Dermis microvascular lymphatic vessel endothelial cell (primary cell): ENCODE results near the gene ROPN1. TPM values are rescaled to one million over a fixed set of nuclear protein-coding genes. Genes with fewer than 3 reads are reported as not detected.
A peak's percentile ranks its signal among the peaks of the same experiment; 100 is the strongest.
"Not testable (repeated sequence)": the region's sequence is repeated elsewhere in the genome, so short reads cannot be mapped to it uniquely, and the experiment has no call there.

Source experiments
- DNase-seq, 2 donors: peaks; one replicate each; pipeline versions ENCODE4 v3.0.0 to v3.0.0-alpha.2; 2010; ENCODE audit warnings: low read depth in 2 of 2
- total RNA-seq: library from RNA; depleted of rRNA; stranded (reverse); fragments of >200 nt; gene quantifications from 2 replicates; pipeline ENCODE4 v1.2.1, GENCODE V29; 2014

Gene ROPN1
- total RNA-seq, 1 donor from 2014 or later = not detected

DNA sequence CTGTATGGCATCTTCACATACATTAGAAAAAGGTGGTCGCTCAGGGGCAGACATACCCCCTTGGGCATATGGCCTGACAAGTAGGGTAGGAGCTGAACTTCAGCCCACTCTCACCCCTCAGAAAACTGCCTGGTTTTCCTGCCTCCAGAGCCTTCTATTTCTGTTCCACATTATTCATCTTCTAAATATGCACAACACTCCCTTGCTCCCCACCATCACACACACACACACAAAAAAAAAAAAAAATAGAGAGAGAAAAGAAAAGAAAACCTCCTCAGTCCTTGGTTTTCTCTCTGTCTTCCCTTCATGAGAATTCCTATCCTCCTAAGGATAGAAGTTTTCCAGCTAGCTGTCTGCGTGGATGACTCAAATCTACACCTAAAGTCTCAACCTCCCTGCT, 5.6 kb upstream of the ROPN1 start:
- no peak for DNase-seq

DNA sequence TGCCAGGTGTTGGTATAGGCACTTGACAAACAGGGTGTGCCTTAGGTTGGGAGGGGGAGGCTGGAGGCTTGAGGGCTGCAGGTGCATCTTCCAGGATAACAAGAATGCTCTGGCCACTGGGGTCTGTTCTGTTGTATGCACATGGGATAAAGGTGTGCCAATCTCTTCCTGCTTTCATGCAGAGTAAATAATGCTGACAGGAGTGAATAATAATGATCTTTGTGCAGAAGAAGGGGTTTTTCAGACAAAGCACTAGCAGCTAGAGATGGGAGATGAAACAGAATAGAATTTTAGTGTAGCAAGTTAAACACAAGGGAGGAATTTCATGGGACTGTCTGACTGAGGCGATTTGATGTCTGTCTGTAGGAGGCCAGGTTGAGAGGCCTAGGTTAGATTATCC, 1.9 kb upstream of the ROPN1 start:
- no peak for DNase-seq

DNA sequence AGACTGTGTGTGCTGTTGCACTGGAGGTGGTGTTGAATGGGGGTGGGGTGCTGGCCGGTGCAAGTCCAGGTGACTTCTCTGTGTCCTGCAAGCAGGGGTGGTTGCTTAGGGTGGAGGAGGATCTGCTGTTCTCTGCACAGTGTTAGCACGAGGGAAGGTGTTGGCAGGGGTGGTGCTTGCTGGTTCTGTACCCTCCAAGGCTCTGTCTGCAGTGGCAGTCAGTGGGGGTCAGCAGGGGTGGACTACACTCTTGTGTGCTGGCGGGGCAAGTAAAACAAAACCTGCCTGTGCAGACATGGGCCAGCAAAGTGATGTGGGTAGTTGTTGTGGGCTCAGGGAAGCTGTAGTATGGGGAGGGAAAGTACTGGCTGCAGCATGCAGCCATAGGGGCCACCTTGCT, 5.5 kb downstream of the ROPN1 start:
- no peak for DNase-seq

DNA sequence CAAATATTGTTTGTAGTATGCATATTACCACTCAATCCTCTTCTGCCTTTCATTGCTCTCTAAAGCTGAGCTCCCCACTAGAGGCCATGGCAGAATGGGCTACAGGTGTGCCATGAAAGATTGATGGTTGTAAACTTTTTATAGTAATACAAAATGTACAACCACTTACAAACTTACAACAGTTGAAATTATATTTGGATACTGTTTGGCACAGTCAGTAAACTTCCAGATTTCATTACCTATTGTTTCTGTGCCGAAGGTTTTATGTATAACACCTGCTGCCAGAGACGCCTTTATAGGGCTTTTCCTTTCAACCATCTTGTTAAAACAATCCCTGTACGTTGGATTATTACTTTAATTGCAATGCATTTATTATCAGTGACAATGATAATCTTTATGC, 7.0 kb downstream of the ROPN1 start:
- no peak for DNase-seq

DNA sequence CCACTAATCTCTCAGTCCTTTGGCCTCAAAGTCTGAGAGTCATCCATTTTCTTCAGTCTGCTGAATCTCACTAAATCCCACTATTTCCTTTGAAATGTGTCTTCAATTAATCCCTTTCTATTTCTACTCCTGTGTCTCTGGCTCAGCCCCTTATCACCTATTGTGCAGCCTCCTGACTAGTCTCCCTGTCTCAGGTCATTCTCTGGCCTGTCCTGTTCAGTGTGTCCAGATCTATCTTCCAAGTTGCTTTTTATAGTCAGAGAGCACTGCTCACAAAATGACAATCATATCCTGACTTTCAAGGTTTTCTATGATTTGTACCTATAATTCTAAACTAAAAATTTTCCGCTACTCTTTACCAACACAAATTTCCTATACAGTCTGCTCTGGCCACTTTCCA, 7.6 kb downstream of the ROPN1 start:
- DNase-seq = no peak

DNA sequence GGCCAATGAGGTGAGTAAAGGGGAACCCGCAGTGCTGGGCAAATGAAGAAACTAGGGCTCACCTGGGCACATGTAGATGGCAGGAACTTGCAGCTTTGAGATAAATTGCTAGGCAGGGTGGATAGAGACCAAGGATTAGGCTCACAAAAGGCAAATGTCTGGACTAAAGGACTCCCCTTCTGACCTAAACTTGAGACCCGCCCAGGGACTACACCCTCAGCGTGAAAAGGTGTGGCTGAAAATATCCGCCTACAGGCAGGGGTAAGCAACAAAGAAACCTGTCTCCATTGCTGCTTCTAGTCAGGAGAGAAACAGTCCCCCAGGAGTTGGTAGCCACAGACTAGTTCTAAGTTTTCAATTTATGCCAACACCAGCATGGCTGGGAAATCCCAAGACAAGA, 10.6 kb downstream of the ROPN1 start:
- not testable (repeated sequence) for DNase-seq

DNA sequence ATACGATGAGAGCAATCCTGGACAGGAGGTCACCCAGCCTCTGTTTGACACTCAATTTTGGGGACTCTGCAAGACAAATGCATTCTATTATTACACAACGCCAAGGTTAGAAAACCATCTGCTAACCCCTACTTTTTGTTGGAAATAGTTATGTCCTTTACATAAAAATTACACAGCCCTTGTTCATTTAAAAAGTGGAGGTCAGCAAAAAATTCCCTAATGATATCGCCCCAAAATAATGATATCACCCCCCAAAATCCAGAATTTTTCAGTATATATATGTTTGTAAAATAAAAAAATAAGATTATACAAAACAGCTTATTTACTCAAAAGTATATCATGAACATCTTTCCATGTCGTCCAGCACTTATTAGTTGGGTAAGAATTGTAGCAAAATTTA, 11.4 kb downstream of the ROPN1 start:
- no peak for DNase-seq

DNA sequence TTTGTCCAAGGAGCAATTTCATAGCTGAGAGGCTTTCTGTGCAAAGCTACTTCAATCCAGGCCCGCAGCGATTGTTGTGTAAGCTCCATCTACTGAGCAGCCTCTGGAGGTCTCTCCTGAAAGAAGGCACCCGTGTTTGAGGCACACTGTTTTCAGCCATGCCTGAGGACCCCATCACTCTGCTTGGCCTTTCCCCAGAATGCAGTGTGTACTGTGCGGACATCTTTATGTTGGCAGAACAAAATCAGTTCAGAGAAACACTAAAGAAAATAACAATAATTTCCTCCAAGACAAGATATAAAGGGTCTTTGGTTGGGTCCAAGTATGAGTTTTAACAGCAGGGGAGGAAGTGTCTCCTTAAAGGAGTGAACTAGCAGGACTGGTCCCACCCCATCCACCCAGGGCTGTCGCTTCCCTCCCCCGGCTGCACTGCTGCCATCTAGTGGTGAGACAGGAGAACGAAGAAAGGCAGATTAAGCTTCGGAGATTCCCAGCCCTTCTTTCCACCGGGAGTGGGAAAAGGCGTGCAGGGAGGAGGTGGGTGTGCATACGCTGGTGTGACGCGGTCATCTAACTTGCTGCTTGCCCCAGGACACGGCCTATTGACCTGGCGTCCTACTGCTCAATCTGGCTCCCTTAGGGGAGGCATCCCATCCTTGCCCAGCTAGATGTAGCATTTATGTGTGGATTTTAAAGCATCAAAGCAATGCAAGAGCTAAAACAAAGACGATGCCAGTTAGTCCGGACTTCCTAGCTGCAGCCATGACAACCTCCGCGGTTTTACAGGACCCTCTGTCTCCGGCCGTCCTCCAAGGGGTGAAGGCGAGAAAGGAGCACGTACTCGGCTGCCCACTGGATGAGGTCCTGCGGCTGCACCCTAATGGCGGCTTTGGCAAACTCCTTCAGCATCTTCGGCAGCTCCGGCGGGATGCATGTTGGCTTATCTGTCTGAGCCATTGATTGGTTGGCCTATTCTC, 12.1 kb downstream of the ROPN1 start:
- peak in 1 of 2 donors; percentile 20 for DNase-seq

DNA sequence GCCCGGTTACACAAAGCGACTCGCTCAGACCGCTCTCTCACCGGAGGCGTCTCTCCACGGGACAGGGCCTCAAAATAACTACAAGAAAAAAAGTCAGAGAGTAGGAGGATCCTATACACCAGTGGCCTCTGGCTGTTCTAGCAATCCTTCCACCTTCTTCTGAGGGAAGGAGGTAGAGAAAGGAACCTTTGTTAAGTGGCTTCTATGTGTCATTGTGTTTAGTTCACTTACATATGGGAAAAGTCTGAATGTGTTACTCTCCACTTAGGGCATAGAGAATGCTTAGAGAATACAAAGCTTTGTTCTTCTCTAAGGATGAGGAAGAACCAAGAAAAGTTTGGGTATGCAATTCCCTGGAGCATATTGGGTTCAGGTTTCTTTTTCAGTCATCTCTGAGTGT, 15.0 kb downstream of the ROPN1 start:
- DNase-seq = not testable (repeated sequence)

DNA sequence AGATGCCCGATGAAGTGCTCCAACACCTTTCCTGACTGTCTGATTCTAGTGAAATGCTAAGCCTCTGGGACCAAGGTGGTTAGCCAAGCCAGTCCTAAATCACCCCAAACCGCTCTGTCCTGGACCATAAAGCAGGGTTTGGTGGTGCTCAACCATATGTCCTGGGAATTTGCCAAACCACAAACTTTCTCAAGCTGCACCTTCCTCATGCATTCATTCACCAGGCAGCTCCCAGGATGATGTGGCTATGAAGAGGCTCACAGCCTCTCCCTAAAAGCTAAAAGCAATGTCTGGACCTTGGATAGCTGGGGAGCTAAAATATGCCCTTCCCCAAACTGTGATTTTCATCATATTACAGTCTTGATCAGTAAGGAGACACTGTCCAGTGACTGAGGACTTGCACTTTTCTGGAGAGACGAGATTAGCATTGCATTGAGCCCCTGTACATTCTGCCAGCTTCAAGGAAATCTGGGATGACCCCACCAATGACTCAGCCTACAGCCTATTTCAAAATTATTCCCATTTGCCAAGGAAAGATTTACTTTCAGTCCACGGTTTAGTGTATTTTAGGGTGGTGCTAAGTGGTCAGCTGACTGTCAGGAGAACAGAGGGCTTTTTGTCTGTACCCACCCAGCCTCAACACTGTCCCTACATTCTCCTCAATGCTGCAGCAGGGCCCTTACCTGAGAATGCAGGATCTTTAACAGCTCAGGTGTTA, 15.6 kb downstream of the ROPN1 start:
- DNase-seq = not testable (repeated sequence)

DNA sequence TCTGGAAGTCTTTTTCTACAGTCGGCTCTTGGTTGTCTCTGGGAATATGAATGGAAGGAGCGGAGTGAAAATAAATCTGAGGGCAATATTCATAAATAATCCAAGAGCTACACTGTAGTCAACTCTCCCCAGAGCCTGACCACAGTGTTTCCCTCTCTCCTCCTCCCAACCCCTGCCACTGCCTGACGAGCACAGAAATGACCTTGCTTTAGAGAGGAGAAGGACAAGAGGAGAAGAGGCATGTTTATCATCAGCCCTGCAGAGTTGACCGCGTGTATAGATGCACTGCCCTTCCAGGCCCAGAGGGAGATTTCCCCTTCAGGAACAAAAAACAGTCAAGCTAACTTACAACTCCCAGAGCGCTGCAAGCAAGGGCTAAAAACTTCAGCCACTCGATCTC, 16.9 kb downstream of the ROPN1 start:
- DNase-seq = not testable (repeated sequence)

DNA sequence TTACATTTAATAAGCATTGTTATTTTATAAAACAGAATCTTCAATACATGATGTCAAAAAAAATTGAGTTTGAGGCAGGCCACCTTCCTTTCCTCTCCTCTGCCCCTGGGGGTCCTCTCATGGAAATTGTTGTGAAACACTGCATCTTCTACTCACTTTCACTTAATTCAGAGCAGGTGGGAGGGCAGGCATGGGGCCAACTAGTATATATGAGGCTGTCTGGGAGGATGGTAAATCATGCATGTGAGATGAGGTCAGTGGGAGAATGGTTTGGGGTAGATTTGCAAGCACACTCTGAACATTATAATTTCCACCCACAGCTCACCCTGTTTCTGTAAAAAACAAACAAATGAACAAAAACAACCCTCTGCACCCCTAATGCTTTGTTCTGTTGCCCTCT, 20.5 kb downstream of the ROPN1 start:
- DNase-seq = no peak

DNA sequence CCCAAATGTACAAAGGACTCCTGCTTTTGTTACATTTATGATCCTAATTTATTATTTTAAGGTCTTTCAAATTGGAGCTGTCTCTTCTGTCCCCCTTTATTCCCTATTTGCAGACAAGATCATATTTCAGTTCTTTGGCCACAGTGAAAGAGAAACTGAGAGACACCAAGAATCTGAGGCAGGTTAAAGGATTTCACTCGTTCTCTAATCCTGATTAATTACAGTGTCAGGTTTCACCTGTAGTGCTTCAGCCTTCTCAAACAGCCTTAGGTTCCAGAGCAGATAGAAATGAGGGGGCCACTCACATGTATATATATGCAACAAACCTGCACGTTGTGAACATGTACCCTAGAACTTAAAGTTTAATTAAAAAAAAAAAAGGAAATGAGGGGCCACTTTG, 24.7 kb downstream of the ROPN1 start:
- not testable (repeated sequence) for DNase-seq

DNA sequence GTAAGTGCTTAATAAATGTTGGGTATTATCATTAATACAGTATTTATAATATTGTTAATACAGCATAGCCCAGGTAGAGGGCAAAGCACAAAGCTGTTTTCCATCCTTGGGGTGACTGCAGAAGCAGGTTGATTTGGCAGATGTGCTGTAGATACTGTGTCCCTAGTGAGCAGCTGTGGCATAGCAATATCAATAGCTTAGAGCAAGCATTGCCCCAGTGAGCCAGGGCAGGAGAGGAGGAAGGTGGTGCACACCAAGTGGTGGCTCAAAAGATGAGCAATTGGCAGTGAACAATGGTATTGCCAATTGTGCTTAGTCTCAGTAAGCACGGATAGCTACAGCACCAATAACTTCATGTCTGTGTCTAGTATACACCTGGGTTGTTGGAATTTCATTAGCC, 25.1 kb downstream of the ROPN1 start:
- DNase-seq = not testable (repeated sequence)

DNA sequence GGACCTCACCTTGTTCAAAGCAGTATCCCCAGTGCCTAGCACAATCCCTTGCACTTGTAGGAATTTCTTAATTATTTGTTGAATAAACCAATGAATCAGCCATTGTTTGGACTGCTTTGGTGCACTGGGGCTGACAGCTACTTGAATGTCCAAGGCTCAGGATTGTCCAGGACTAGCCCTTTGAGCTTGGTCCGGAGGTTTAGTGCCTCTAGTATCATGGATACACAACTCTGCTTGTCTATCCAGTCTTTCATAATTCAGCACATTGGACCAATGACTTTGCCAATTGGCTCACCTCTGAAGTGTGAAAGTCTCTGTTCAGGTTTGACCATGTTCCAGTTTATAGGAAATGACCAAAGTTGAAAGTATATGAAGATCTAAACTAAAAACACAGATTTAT, 27.1 kb downstream of the ROPN1 start:
- not testable (repeated sequence) for DNase-seq

DNA sequence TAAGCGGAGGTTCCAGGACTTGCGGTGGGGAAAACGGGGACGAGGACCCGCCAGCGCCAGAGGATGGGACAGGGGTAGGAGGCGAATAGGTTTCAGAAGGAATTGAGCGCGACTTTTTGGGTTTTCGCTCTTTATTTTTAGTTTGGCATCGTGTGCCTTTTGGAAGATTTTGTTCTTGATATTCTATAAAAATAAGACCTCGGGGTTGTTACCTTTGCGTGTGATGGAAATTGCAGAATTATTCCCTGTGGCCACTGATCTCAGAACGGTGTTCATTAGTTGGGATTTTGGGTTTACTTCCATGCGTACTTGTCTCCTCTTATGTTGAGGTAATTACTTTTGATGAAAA, 30.4 kb downstream of the ROPN1 start:
- DNase-seq = no peak

DNA sequence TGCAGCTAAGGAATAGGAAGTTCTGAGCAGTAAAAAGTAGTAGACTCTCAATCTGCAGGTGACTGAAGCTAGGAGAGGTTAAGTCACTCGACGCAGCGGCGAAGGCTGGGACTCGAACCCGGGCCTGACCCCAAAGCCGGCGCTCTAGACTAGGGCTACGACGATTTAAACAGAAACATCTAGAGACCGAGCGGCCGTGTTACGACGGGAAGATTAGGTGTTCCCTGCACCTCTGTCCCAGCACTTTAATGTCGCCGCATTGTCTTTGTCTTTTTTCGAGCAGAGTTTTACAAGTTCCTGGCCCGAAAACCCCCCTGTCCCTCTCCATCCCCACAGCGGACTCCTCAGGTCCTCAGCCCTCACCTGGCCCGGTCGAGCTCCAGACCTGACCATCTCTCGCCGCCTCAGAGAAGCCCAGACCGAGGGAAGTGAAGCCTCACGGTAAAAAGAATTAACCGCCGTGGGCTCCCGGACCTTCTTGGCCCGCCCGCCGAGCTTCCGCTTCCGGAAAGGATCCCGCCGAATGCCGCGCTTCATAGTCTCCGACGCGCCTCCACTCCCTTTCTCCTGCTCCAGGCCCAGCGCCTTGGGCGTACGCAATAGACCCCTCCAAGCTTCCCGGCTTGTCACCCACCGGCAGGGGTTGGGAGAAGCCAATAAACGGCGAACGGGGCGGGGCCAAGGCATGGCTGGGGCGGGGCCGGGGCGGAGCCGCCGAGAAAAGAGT, 31.0 kb downstream of the ROPN1 start, which contains the start of gene CCDC14:
Gene CCDC14 (minus strand): TSS at position 449 of the 727 bp plus-strand sequence. CDS start 56 bp downstream, at position 393.
- peak; percentile 12 to 93 for DNase-seq

DNA sequence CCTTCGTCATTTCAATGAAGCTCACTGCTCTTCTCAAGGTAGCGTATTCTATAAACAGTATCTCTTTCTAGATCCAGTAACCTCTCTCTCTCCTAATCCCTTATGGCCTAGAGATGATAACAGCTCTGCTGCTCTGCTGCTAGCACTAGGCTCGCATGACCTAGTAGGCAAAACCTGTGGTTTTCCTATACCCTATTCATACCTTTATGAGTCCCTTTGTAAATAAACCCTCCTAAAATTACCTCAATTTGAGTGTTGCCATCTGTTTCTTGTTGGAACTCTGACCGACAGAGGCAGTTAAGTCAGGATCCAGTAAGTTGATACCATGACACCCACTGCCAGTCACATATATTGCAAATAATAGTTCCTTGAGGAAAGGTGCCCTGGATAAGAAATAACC, 38.2 kb downstream of the ROPN1 start:
- no peak for DNase-seq

DNA sequence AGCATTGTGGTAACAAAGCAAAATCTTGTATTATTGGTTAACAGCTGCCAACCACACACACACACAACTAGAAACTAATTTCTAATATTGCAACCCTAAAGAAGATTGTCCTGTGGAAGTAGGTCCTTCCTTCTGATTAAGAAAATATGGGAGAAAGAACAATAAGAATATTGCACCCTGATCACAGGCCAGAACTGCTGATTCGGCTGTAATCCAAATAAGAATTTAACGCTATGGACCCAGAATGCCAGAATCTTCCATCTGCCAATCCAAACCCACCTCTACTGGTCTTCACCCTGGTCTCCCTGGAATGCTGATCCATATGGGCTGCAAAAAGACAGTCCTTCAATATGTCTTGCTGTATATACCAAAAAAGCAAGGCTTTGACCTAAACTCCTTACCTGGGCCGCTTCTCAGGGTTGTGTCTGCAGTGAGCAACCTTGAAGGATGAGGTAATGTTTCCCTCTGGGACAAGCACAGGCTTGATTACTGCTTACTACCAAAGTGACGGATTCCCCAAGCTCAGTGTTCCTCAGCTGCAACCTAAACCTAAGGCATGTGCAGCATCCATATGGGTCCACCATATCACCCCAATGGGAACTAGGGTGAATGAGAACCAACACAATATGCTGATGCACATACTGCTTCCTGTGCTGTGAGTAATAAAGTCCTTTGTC, 38.9 kb downstream of the ROPN1 start:
- no peak for DNase-seq

DNA sequence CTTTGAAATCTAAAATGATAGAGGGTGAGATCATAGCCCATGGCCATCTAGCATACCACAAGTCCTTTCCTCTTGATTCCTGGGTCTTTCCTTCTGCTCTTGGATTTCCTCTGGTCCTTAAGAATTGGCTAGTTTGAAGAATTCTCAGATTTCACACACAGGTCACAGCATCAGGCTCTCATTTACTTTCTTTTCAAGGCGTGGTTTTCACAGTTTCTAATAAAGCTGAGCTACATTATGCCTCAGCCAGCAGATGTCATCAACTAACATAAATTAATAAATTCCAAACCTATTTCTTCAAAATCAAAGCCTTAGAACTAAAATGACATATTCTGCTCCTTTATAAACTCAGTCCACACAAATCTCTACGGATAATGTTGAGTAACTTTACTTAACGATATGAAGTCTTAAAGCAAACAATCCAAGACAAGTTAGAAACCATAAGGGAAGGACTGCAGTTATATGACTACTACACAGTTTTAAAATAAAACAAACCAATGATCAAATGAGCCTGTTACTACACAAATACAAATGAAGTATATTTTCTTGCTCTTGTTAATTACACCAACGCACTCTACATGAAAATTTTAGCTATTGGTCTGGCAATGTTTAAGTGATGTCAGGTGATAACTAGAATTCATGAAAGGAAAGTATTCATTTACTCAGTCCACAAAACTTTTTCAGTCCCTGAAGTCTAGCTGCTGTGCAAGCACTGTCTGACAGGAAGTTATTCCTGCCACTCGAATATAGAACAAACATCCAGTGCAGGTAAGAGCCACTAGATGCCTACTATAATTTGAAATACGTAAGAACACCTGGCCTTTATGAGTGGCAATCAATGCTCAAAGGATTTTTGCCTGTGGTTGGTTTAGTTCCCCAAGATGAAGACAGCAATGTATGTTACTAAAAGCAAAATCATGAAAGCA, 40.1 kb downstream of the ROPN1 start:
- no peak for DNase-seq
